K562 (cell line): ENCODE data around the gene EGFL7. TPM values are rescaled to one million over a fixed set of nuclear protein-coding genes. Genes with fewer than 3 reads are reported as not detected.

Experiments used
- NFE2L1 ChIP-seq: fragments of 450-650 bp; IDR thresholded peaks from 2 replicates; pipeline ENCODE4 v1.6.1; 2016; ENCODE audit warnings: missing genetic modification characterization, low read depth, mild to moderate bottlenecking, missing compliant biosample characterization, moderate library complexity, borderline replicate concordance
- SIX5 ChIP-seq, 2 experiments: IDR thresholded peaks; 2 replicates each; pipeline ENCODE4 v1.6.1; 2011; ENCODE audit warnings: low read length in 2 of 2, borderline replicate concordance in 1 of 2, low read depth in 1 of 2, mild to moderate bottlenecking in 1 of 2, moderate library complexity in 1 of 2; ENCODE audit not compliant: insufficient read depth in 1 of 2
- STAT5A ChIP-seq: IDR thresholded peaks from 2 replicates; pipeline ENCODE4 v1.6.1; 2012; ENCODE audit warnings: low read length, inconsistent platforms, borderline replicate concordance
- ZNF384 ChIP-seq: IDR thresholded peaks from 2 replicates; pipeline ENCODE4 v1.6.1; 2012; ENCODE audit warnings: low read depth, low read length, improper control_type of control experiment
- ZNF584 ChIP-seq: fragments of 200-800 bp; sonication (Bioruptor generic); IDR thresholded peaks from 2 replicates; pipeline ENCODE4 v1.6.1; 2016; ENCODE audit warnings: low read depth, mild to moderate bottlenecking, missing genetic modification characterization, missing compliant biosample characterization
- polyA plus RNA-seq, 8 experiments: library from polyadenylated mRNA; depleted of rRNA in 4 of 8; stranded (reverse) in 5 of 8; unstranded in 3 of 8; fragments of >200 nt; fragmentation: Nextera tagmentation in 2 of 8; fragmentation: Illumina TruSeq in 1 of 8; extraction: Ambion mirVana in 2 of 8; extraction: Trizol in 1 of 8; gene quantifications; 2 replicates each; pipeline versions ENCODE4 v1.2.1 to v1.2.3, GENCODE V29; 2011 to 2014; ENCODE audit warnings: inconsistent platforms in 1 of 8, missing spikeins in 1 of 8
- total RNA-seq, 7 experiments: library from RNA; depleted of rRNA in 6 of 7; stranded (reverse); fragments of >200 nt in 6 of 7; fragmentation: Illumina TruSeq in 2 of 7; extraction: Trizol in 2 of 7; gene quantifications; 2 replicates each; pipeline versions ENCODE4 v1.2.1 to v1.2.3, GENCODE V29; 2011 to 2021; ENCODE audit warnings: low replicate concordance in 1 of 7
- TF ChIP-seq, protein P1 (sequence below): fragments of 250-450 bp; sonication (Bioruptor Pico); IDR thresholded peaks from 2 replicates; pipeline ENCODE4 v1.6.1; 2021; ENCODE audit warnings: mild to moderate bottlenecking
- TF ChIP-seq, protein P2 (sequence below): fragments of 450-650 bp; IDR thresholded peaks from 2 replicates; pipeline ENCODE4 v1.6.1; 2016; ENCODE audit warnings: mild to moderate bottlenecking, moderate library complexity
- TF ChIP-seq, protein P3 (sequence below): fragments of 200-800 bp; sonication (Bioruptor generic); IDR thresholded peaks from 2 replicates; pipeline ENCODE4 v1.6.1; 2016; ENCODE audit warnings: missing genetic modification characterization, missing compliant biosample characterization

Gene EGFL7
- total and polyA plus RNA-seq, 9 of the 15 experiments (the other 6 are each of a cell fraction or from before 2014, with no cell fraction given), result 1.5 to 286 (median 55.5) TPM

DNA sequence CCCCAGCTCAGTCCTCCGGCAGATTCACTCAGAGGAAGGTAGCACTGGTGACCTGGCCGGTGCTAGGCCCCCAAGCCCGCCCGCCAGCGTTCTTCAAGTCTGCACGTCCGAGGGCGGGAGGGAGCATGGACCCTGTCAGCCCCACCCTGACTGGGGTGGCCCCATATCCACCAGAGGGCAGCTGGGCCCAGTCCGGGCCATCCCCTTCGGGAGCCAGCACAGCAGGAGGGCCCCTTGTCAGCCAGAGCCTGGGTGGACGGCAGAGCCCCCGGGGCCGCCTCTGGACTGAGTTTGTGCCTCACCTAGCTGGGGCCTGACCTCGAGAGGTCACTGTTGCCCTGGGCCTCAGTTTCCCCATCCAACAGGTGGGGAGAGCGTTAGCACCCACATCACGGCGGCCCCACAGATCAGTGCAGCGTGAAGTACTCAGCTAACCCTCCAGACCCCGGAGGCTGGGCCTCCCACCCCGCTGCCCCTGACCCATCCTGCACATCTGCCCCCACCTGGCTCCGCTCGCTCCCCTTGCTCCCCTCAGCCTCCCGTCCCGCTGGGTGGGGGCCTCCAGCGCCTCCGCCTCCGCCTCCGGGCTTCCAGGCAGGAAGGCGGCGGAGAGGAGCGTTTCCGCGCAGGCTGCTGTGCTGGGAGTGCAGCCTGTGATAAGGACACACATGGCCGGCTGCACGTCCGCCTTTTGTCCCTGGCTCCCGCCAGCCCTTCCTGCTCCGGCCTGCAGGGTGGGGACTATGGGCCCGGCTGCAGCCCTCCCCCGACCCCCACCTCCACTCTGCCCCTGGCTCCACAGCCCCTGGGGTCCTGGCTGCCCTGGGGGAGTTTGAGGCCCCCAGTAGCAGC is 16.6 kb upstream of the EGFL7 start (continued):
- TF ChIP-seq, protein P1, sequence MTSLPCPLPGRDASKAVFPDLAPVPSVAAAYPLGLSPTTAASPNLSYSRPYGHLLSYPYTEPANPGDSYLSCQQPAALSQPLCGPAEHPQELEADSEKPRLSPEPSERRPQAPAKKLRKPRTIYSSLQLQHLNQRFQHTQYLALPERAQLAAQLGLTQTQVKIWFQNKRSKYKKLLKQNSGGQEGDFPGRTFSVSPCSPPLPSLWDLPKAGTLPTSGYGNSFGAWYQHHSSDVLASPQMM, result no peak
- TF ChIP-seq, protein P2, sequence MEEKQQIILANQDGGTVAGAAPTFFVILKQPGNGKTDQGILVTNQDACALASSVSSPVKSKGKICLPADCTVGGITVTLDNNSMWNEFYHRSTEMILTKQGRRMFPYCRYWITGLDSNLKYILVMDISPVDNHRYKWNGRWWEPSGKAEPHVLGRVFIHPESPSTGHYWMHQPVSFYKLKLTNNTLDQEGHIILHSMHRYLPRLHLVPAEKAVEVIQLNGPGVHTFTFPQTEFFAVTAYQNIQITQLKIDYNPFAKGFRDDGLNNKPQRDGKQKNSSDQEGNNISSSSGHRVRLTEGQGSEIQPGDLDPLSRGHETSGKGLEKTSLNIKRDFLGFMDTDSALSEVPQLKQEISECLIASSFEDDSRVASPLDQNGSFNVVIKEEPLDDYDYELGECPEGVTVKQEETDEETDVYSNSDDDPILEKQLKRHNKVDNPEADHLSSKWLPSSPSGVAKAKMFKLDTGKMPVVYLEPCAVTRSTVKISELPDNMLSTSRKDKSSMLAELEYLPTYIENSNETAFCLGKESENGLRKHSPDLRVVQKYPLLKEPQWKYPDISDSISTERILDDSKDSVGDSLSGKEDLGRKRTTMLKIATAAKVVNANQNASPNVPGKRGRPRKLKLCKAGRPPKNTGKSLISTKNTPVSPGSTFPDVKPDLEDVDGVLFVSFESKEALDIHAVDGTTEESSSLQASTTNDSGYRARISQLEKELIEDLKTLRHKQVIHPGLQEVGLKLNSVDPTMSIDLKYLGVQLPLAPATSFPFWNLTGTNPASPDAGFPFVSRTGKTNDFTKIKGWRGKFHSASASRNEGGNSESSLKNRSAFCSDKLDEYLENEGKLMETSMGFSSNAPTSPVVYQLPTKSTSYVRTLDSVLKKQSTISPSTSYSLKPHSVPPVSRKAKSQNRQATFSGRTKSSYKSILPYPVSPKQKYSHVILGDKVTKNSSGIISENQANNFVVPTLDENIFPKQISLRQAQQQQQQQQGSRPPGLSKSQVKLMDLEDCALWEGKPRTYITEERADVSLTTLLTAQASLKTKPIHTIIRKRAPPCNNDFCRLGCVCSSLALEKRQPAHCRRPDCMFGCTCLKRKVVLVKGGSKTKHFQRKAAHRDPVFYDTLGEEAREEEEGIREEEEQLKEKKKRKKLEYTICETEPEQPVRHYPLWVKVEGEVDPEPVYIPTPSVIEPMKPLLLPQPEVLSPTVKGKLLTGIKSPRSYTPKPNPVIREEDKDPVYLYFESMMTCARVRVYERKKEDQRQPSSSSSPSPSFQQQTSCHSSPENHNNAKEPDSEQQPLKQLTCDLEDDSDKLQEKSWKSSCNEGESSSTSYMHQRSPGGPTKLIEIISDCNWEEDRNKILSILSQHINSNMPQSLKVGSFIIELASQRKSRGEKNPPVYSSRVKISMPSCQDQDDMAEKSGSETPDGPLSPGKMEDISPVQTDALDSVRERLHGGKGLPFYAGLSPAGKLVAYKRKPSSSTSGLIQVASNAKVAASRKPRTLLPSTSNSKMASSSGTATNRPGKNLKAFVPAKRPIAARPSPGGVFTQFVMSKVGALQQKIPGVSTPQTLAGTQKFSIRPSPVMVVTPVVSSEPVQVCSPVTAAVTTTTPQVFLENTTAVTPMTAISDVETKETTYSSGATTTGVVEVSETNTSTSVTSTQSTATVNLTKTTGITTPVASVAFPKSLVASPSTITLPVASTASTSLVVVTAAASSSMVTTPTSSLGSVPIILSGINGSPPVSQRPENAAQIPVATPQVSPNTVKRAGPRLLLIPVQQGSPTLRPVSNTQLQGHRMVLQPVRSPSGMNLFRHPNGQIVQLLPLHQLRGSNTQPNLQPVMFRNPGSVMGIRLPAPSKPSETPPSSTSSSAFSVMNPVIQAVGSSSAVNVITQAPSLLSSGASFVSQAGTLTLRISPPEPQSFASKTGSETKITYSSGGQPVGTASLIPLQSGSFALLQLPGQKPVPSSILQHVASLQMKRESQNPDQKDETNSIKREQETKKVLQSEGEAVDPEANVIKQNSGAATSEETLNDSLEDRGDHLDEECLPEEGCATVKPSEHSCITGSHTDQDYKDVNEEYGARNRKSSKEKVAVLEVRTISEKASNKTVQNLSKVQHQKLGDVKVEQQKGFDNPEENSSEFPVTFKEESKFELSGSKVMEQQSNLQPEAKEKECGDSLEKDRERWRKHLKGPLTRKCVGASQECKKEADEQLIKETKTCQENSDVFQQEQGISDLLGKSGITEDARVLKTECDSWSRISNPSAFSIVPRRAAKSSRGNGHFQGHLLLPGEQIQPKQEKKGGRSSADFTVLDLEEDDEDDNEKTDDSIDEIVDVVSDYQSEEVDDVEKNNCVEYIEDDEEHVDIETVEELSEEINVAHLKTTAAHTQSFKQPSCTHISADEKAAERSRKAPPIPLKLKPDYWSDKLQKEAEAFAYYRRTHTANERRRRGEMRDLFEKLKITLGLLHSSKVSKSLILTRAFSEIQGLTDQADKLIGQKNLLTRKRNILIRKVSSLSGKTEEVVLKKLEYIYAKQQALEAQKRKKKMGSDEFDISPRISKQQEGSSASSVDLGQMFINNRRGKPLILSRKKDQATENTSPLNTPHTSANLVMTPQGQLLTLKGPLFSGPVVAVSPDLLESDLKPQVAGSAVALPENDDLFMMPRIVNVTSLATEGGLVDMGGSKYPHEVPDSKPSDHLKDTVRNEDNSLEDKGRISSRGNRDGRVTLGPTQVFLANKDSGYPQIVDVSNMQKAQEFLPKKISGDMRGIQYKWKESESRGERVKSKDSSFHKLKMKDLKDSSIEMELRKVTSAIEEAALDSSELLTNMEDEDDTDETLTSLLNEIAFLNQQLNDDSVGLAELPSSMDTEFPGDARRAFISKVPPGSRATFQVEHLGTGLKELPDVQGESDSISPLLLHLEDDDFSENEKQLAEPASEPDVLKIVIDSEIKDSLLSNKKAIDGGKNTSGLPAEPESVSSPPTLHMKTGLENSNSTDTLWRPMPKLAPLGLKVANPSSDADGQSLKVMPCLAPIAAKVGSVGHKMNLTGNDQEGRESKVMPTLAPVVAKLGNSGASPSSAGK, result peak; percentile 46; the same call in 1 of the 2 replicates
- TF ChIP-seq NFE2L1 (tag), result no peak
- no peak for TF ChIP-seq ZNF384
- TF ChIP-seq, protein P3, sequence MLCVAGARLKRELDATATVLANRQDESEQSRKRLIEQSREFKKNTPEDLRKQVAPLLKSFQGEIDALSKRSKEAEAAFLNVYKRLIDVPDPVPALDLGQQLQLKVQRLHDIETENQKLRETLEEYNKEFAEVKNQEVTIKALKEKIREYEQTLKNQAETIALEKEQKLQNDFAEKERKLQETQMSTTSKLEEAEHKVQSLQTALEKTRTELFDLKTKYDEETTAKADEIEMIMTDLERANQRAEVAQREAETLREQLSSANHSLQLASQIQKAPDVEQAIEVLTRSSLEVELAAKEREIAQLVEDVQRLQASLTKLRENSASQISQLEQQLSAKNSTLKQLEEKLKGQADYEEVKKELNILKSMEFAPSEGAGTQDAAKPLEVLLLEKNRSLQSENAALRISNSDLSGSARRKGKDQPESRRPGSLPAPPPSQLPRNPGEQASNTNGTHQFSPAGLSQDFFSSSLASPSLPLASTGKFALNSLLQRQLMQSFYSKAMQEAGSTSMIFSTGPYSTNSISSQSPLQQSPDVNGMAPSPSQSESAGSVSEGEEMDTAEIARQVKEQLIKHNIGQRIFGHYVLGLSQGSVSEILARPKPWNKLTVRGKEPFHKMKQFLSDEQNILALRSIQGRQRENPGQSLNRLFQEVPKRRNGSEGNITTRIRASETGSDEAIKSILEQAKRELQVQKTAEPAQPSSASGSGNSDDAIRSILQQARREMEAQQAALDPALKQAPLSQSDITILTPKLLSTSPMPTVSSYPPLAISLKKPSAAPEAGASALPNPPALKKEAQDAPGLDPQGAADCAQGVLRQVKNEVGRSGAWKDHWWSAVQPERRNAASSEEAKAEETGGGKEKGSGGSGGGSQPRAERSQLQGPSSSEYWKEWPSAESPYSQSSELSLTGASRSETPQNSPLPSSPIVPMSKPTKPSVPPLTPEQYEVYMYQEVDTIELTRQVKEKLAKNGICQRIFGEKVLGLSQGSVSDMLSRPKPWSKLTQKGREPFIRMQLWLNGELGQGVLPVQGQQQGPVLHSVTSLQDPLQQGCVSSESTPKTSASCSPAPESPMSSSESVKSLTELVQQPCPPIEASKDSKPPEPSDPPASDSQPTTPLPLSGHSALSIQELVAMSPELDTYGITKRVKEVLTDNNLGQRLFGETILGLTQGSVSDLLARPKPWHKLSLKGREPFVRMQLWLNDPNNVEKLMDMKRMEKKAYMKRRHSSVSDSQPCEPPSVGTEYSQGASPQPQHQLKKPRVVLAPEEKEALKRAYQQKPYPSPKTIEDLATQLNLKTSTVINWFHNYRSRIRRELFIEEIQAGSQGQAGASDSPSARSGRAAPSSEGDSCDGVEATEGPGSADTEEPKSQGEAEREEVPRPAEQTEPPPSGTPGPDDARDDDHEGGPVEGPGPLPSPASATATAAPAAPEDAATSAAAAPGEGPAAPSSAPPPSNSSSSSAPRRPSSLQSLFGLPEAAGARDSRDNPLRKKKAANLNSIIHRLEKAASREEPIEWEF (CRISPR knock-in tag), result no peak
- TF ChIP-seq STAT5A, result peak; percentile 40; the same call in 1 of the 2 replicates
- TF ChIP-seq ZNF584 (CRISPR knock-in tag), result peak; percentile 63
- no peak for TF ChIP-seq SIX5 (IDR thresholded peaks at IDR 0.05; ENCODE audit: borderline replicate concordance in 1 of 2, insufficient read depth in 1 of 2, low read depth in 1 of 2, low read length in 2 of 2)
